OCI-LY3 (cell line): ENCODE measurements around the gene ABCG4.

Experiments
- EZH2phosphoT487 ChIP-seq: fragments of 200-600 bp; shearing (Covaris generic); IDR thresholded peaks from 2 replicates; pipeline ENCODE4 v1.6.1; 2018; ENCODE audit warnings: antibody characterized with exemption, mixed run types, low read depth
- TF ChIP-seq, protein P1 (sequence below): fragments of 200-600, 300-600 bp; sonication (generic); IDR thresholded peaks from 2 replicates; pipeline ENCODE4 v1.5.1; 2014; ENCODE audit warnings: antibody characterized with exemption, low read length, low read depth

DNA sequence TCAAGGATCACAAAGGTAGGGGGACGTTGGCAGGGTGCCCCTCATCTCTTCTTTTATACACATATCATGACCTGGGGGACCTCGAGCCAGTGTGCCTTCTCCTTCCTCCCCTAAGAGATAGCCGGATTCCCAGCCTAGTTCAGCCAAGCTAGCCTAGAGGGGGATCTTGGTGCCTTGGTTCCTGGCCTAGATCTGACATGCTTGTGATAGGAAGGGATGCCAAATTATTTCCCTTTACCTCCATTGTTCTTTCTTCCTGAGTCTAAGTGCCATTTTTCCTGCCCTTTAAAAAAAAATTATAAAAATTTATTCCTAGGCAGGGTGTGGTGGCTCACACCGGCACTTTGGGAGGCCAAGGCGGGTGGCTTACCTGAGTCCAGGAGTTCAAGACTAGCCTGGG is 34.5 kb upstream of the ABCG4 start:
- TF ChIP-seq, protein P1, sequence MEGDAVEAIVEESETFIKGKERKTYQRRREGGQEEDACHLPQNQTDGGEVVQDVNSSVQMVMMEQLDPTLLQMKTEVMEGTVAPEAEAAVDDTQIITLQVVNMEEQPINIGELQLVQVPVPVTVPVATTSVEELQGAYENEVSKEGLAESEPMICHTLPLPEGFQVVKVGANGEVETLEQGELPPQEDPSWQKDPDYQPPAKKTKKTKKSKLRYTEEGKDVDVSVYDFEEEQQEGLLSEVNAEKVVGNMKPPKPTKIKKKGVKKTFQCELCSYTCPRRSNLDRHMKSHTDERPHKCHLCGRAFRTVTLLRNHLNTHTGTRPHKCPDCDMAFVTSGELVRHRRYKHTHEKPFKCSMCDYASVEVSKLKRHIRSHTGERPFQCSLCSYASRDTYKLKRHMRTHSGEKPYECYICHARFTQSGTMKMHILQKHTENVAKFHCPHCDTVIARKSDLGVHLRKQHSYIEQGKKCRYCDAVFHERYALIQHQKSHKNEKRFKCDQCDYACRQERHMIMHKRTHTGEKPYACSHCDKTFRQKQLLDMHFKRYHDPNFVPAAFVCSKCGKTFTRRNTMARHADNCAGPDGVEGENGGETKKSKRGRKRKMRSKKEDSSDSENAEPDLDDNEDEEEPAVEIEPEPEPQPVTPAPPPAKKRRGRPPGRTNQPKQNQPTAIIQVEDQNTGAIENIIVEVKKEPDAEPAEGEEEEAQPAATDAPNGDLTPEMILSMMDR = no peak
- TF ChIP-seq EZH2phosphoT487 = no peak
